Natural killer cell treated with Interleukin-12 subunit alpha and Interleukin-12 subunit beta and Interleukin-15 and Interleukin-18, amount 100 ng/mL, for 72 hours (primary cell): ENCODE measurements around the gene ID3. TPM values are rescaled to one million over a fixed set of nuclear protein-coding genes. Genes with fewer than 3 reads are reported as not detected.

ENCODE experiments used
- ATAC-seq, 2 donors: fragments of 150-1000 bp; cut with Tn5 transposase in 1 of 2; sonication (Bioruptor Pico), chemical (Tn5 transposase) in 1 of 2; 2 replicates each; pipeline ENCODE4 v1.10.0; 2021
- DNase-seq: peaks from one replicate; pipeline ENCODE4 v3.0.0; 2022; ENCODE audit warnings: low spot score
- H3K27ac Mint-ChIP-seq, 2 donors: 1 replicate in 1 of 2; 2 replicates in 1 of 2; pipeline ENCODE4 v1.8.0; 2022; ENCODE audit warnings: mixed read lengths in 2 of 2, mild to moderate bottlenecking in 1 of 2, moderate library complexity in 1 of 2
- H3K27me3 Mint-ChIP-seq, 2 donors: 1 replicate in 1 of 2; 2 replicates in 1 of 2; pipeline ENCODE4 v1.8.0; 2022; ENCODE audit warnings: mixed read lengths in 2 of 2
- H3K36me3 Mint-ChIP-seq: one replicate; pipeline ENCODE4 v1.8.0; 2022; ENCODE audit warnings: mixed read lengths
- H3K4me1 Mint-ChIP-seq, 2 donors: 1 replicate in 1 of 2; 2 replicates in 1 of 2; pipeline ENCODE4 v1.8.0; 2022; ENCODE audit warnings: low read depth in 2 of 2, mixed read lengths in 2 of 2, mild to moderate bottlenecking in 1 of 2
- H3K4me3 Mint-ChIP-seq: one replicate; pipeline ENCODE4 v1.8.0; 2022; ENCODE audit warnings: mixed read lengths
- H3K9me3 Mint-ChIP-seq: 2 replicates; pipeline ENCODE4 v1.8.0; 2022; ENCODE audit warnings: mixed read lengths
- total RNA-seq, 2 donors: library from RNA; stranded (reverse); gene quantifications; one replicate each; pipeline ENCODE4 v1.2.3, GENCODE V29; 2022

The ID3 gene
- total RNA-seq, 2 donors from 2014 or later, result 2.6 to 5.0 TPM

- Mint-ChIP-seq H3K27ac (peak overlapping the region in 1 of 2 donors; percentile 58), H3K27me3 (peaks cover 23 to 26% of the 10 kb centered on the region in 2 donors), H3K4me3 (peak overlapping the region; percentile 65), H3K9me3 (no peaks in the 10 kb centered on the region), H3K36me3 (no peaks in the 10 kb centered on the region), H3K4me1 (peaks cover 39 to 42% of the 10 kb centered on the region in 2 donors)
- no peak for ATAC-seq
- no peak for DNase-seq
These were observed 3.2 kb downstream of the ID3 start for GRCh38 chr1:23555986-23556634.

- DNase-seq, result no peak
- peaks cover 36 to 37% of the 10 kb centered on the region in 2 donors for H3K4me1 Mint-ChIP-seq
- ATAC-seq, result no peak
- H3K9me3 Mint-ChIP-seq, result no peaks in the 10 kb centered on the region
- H3K36me3 Mint-ChIP-seq, result no peaks in the 10 kb centered on the region
- peaks cover 16 to 20% of the 10 kb centered on the region in 2 donors for H3K27me3 Mint-ChIP-seq
- peak overlapping the region in 1 of 2 donors; percentile 58 for H3K27ac Mint-ChIP-seq
- H3K4me3 Mint-ChIP-seq, result peak overlapping the region; percentile 65
These were observed 3.9 kb downstream of the ID3 start for GRCh38 chr1:23555270-23555985.

- Mint-ChIP-seq H3K36me3 (no peaks in the 10 kb centered on the region), H3K9me3 (no peaks in the 10 kb centered on the region), H3K27ac (peak overlapping the region in 1 of 2 donors; percentile 58), H3K27me3 (peaks cover 9 to 15% of the 10 kb centered on the region in 2 donors), H3K4me1 (peaks cover 30% of the 10 kb centered on the region in 2 donors), H3K4me3 (peak overlapping the region; percentile 86)
- ATAC-seq, result peak; percentile 87 to 90
- peak; percentile 76 for DNase-seq
These were observed 4.6 kb downstream of the ID3 start for GRCh38 chr1:23554481-23555269.

GRCh38 chr1:23554127-23554480, 5.2 kb downstream of the ID3 start:
- Mint-ChIP-seq H3K27ac (peak overlapping the region; percentile 35 to 78), H3K27me3 (peaks cover 6 to 15% of the 10 kb centered on the region in 2 donors), H3K4me1 (peaks cover 27 to 28% of the 10 kb centered on the region in 2 donors), H3K36me3 (no peaks in the 10 kb centered on the region), H3K9me3 (no peaks in the 10 kb centered on the region), H3K4me3 (peak overlapping the region; percentile 86)
- DNase-seq (no peak), ATAC-seq (no peak)

GRCh38 chr1:23553231-23554126, 5.8 kb downstream of the ID3 start:
- Mint-ChIP-seq H3K9me3 (no peaks in the 10 kb centered on the region), H3K36me3 (no peaks in the 10 kb centered on the region), H3K4me1 (peaks cover 23 to 25% of the 10 kb centered on the region in 2 donors), H3K27me3 (peaks cover 6 to 15% of the 10 kb centered on the region in 2 donors), H3K4me3 (peak overlapping the region; percentile 86), H3K27ac (peak overlapping the region; percentile 35 to 78)
- DNase-seq (no peak), ATAC-seq (no peak)

- Mint-ChIP-seq H3K36me3 (no peaks in the 10 kb centered on the region), H3K4me3 (no peak overlapping the region), H3K27ac (no peak overlapping the region), H3K9me3 (no peaks in the 10 kb centered on the region), H3K27me3 (peaks cover 0 to 12% of the 10 kb centered on the region in 2 donors), H3K4me1 (peaks cover 18 to 21% of the 10 kb centered on the region in 2 donors)
- ATAC-seq (no peak), DNase-seq (no peak)
These were observed 7.5 kb downstream of the ID3 start for GRCh38 chr1:23551849-23552248.

GRCh38 chr1:23548704-23549143, 10.6 kb downstream of the ID3 start:
- Mint-ChIP-seq H3K4me1 (peaks cover 3 to 6% of the 10 kb centered on the region in 2 donors), H3K36me3 (no peaks in the 10 kb centered on the region), H3K27ac (no peak overlapping the region), H3K9me3 (no peaks in the 10 kb centered on the region), H3K27me3 (peaks cover 0 to under 1% of the 10 kb centered on the region in 2 donors), H3K4me3 (no peak overlapping the region)
- no peak for ATAC-seq
- no peak for DNase-seq

- Mint-ChIP-seq H3K9me3 (no peaks in the 10 kb centered on the region), H3K4me1 (peaks cover 0 to 4% of the 10 kb centered on the region in 2 donors), H3K27me3 (no peaks in the 10 kb centered on the region), H3K27ac (no peak overlapping the region), H3K4me3 (no peak overlapping the region), H3K36me3 (no peaks in the 10 kb centered on the region)
- DNase-seq, result no peak
- no peak for ATAC-seq
These were observed 12.3 kb downstream of the ID3 start for GRCh38 chr1:23546897-23547584.

GRCh38 chr1:23545851-23546250, 13.4 kb downstream of the ID3 start:
- H3K27ac Mint-ChIP-seq, result no peak overlapping the region
- H3K4me1 Mint-ChIP-seq, result peaks cover 0 to 4% of the 10 kb centered on the region in 2 donors
- ATAC-seq (no peak), DNase-seq (no peak)
- H3K9me3 Mint-ChIP-seq, result no peaks in the 10 kb centered on the region
- peaks cover 3 to 5% of the 10 kb centered on the region in 2 donors for H3K27me3 Mint-ChIP-seq
- no peaks in the 10 kb centered on the region for H3K36me3 Mint-ChIP-seq
- H3K4me3 Mint-ChIP-seq, result no peak overlapping the region

GRCh38 chr1:23544444-23545389, 14.6 kb downstream of the ID3 start:
- Mint-ChIP-seq H3K9me3 (no peaks in the 10 kb centered on the region), H3K4me1 (peaks cover 3 to 8% of the 10 kb centered on the region in 2 donors), H3K4me3 (no peak overlapping the region), H3K36me3 (no peaks in the 10 kb centered on the region), H3K27ac (no peak overlapping the region), H3K27me3 (peaks cover 4 to 8% of the 10 kb centered on the region in 2 donors)
- DNase-seq (peak; percentile 80), ATAC-seq (peak; percentile 46 to 77)

- Mint-ChIP-seq H3K9me3 (no peaks in the 10 kb centered on the region), H3K27me3 (peaks cover 4 to 8% of the 10 kb centered on the region in 2 donors), H3K36me3 (no peaks in the 10 kb centered on the region), H3K4me1 (peaks cover 5 to 11% of the 10 kb centered on the region in 2 donors), H3K27ac (no peak overlapping the region), H3K4me3 (no peak overlapping the region)
- DNase-seq (no peak), ATAC-seq (no peak)
These were observed 15.4 kb downstream of the ID3 start for GRCh38 chr1:23543707-23544443.
